Measurements from ENCODE around the gene EMD.

The EMD gene

GRCh38 chrX:154356596-154356995 lies 22.5 kb upstream of the EMD start:
- no peak for DNase-seq (ENCODE audit: extremely low read depth, low read depth)
- no peak for TF ChIP-seq CTCF (IDR thresholded peaks at IDR 0.05; ENCODE audit: low read depth, low read length)

GRCh38 chrX:154357205-154357604 lies 21.9 kb upstream of the EMD start:
- DNase-seq (ENCODE audit: extremely low read depth, low read depth), result no peak
- TF ChIP-seq CTCF (IDR thresholded peaks at IDR 0.05; ENCODE audit: low read depth, low read length), result no peak

GRCh38 chrX:154358011-154358410 lies 21.1 kb upstream of the EMD start:
- no peak for DNase-seq (ENCODE audit: extremely low read depth, low read depth)
- no peak for TF ChIP-seq CTCF (IDR thresholded peaks at IDR 0.05; ENCODE audit: low read depth, low read length)

- no peak for DNase-seq (ENCODE audit: extremely low read depth, low read depth)
- TF ChIP-seq CTCF (IDR thresholded peaks at IDR 0.05; ENCODE audit: low read depth, low read length), result no peak
Measured at GRCh38 chrX:154358829-154359228, 20.3 kb upstream of the EMD start.

GRCh38 chrX:154359362-154360154 lies 19.5 kb upstream of the EMD start:
- TF ChIP-seq CTCF (IDR thresholded peaks at IDR 0.05; ENCODE audit: low read depth, low read length), result no peak
- DNase-seq (ENCODE audit: extremely low read depth, low read depth), result no peak

- no peak for DNase-seq (ENCODE audit: extremely low read depth, low read depth)
- no peak for TF ChIP-seq CTCF (IDR thresholded peaks at IDR 0.05; ENCODE audit: low read depth, low read length)
Measured at GRCh38 chrX:154360155-154360713, 18.9 kb upstream of the EMD start.

- no peak for DNase-seq (ENCODE audit: extremely low read depth, low read depth)
- no peak for TF ChIP-seq CTCF (IDR thresholded peaks at IDR 0.05; ENCODE audit: low read depth, low read length)
Measured at GRCh38 chrX:154362085-154362742, 16.9 kb upstream of the EMD start.

Measured in AG09319 (cell line).